WTC11 (cell line): ENCODE measurements around the gene TKFC. TPM values are rescaled to one million over a fixed set of nuclear protein-coding genes. Genes with fewer than 3 reads are reported as not detected.

ENCODE experiments used
- ATAC-seq: fragments of 200-7000 bp; cut with Tn5 transposase; 2 replicates; pipeline ENCODE4 v1.10.0; 2021; ENCODE audit warnings: mild to moderate bottlenecking, moderate library complexity
- CTCF ChIA-PET: fragments of 300-600 bp; sonication (Branson Sonifier 250); formaldehyde crosslinking; loops from one replicate; lab custom pipeline; 2021; ENCODE audit warnings: antibody characterized with exemption; lab: Charles Lee
- POLR2A ChIA-PET: fragments of 350-600 bp; sonication (Branson Sonifier 250); formaldehyde crosslinking; loops from one replicate; lab custom pipeline; 2021; ENCODE audit warnings: antibody characterized with exemption; lab: Charles Lee
- DNase-seq: peaks from one replicate; pipeline ENCODE4 v3.0.0; 2021; ENCODE audit warnings: low spot score
- H3K27ac Mint-ChIP-seq: 2 replicates; pipeline ENCODE4 v1.8.0; 2021; ENCODE audit warnings: mixed read lengths
- H3K27me3 Mint-ChIP-seq: 2 replicates; pipeline ENCODE4 v1.8.0; 2021; ENCODE audit warnings: low read depth, mild to moderate bottlenecking, moderate library complexity, mixed read lengths
- H3K36me3 Mint-ChIP-seq: 2 replicates; pipeline ENCODE4 v1.8.0; 2021; ENCODE audit warnings: mixed read lengths
- H3K4me1 Mint-ChIP-seq: 2 replicates; pipeline ENCODE4 v1.8.0; 2022; ENCODE audit warnings: mixed read lengths
- H3K4me3 Mint-ChIP-seq: 2 replicates; pipeline ENCODE4 v1.8.0; 2021; ENCODE audit warnings: mild to moderate bottlenecking, moderate library complexity, mixed read lengths
- H3K9me3 Mint-ChIP-seq: 2 replicates; pipeline ENCODE4 v1.8.0; 2021; ENCODE audit warnings: mixed read lengths
- ATF1 ChIP-seq: sonication (generic); formaldehyde crosslinking; IDR thresholded peaks from 2 replicates; pipeline ENCODE4 v1.8.1; 2023; ENCODE audit warnings: mild to moderate bottlenecking, moderate library complexity, missing genetic modification reagents
- ATF3 ChIP-seq: sonication (generic); formaldehyde crosslinking; conservative IDR thresholded peaks from 2 replicates; pipeline ENCODE4 v1.8.1; 2022; ENCODE audit warnings: mild to moderate bottlenecking, missing genetic modification reagents
- CBFB ChIP-seq: sonication (generic); formaldehyde crosslinking; IDR thresholded peaks from 2 replicates; pipeline ENCODE4 v1.8.1; 2022; ENCODE audit warnings: mild to moderate bottlenecking, low read depth, missing genetic modification reagents
- E2F5 ChIP-seq: sonication (generic); formaldehyde crosslinking; IDR thresholded peaks from 2 replicates; pipeline ENCODE4 v1.8.1; 2022; ENCODE audit warnings: mild to moderate bottlenecking, moderate library complexity, missing genetic modification reagents
- FOXJ3 ChIP-seq: sonication (generic); formaldehyde crosslinking; IDR thresholded peaks from 2 replicates; pipeline ENCODE4 v1.9.0; 2021; ENCODE audit warnings: missing genetic modification reagents, mild to moderate bottlenecking, borderline replicate concordance
- GABPB1 ChIP-seq: sonication (generic); formaldehyde crosslinking; IDR thresholded peaks from 2 replicates; pipeline ENCODE4 v1.8.1; 2023; ENCODE audit warnings: mild to moderate bottlenecking, missing genetic modification reagents
- GTF2I ChIP-seq: fragments of 250-450 bp; sonication (Bioruptor Pico); conservative IDR thresholded peaks from 2 replicates; pipeline ENCODE4 v1.4.0; 2021; ENCODE audit warnings: mild to moderate bottlenecking
- HMGXB4 ChIP-seq: sonication (generic); formaldehyde crosslinking; IDR thresholded peaks from 2 replicates; pipeline ENCODE4 v1.8.1; 2023; ENCODE audit warnings: mild to moderate bottlenecking, moderate library complexity, missing genetic modification reagents
- NFATC4 ChIP-seq: fragments of 250-450 bp; sonication (Bioruptor Pico); IDR thresholded peaks from 2 replicates; pipeline ENCODE4 v1.9.0; 2021; ENCODE audit warnings: mild to moderate bottlenecking
- NR1H2 ChIP-seq: sonication (generic); formaldehyde crosslinking; IDR thresholded peaks from 2 replicates; pipeline ENCODE4 v1.9.0; 2021; ENCODE audit warnings: mild to moderate bottlenecking, moderate library complexity, missing genetic modification reagents
- OVOL2 ChIP-seq: fragments of 250-450 bp; sonication (Bioruptor Pico); IDR thresholded peaks from 2 replicates; pipeline ENCODE4 v1.9.0; 2021; ENCODE audit warnings: mild to moderate bottlenecking, borderline replicate concordance
- SOX15 ChIP-seq: fragments of 250-450 bp; sonication (Bioruptor Pico); IDR thresholded peaks from 2 replicates; pipeline ENCODE4 v1.9.0; 2021; ENCODE audit warnings: mild to moderate bottlenecking
- STAT6 ChIP-seq: sonication (generic); formaldehyde crosslinking; conservative IDR thresholded peaks from 2 replicates; pipeline ENCODE4 v1.8.1; 2023; ENCODE audit warnings: mild to moderate bottlenecking, low read depth, missing genetic modification reagents, moderate library complexity
- TCF7 ChIP-seq: sonication (generic); formaldehyde crosslinking; IDR thresholded peaks from 2 replicates; pipeline ENCODE4 v1.8.0; 2022; ENCODE audit warnings: mild to moderate bottlenecking, low read depth, missing genetic modification reagents, moderate library complexity
- ZBTB43 ChIP-seq: sonication (generic); formaldehyde crosslinking; IDR thresholded peaks from 2 replicates; pipeline ENCODE4 v1.8.1; 2023; ENCODE audit warnings: mild to moderate bottlenecking, missing genetic modification reagents
- ZMAT4 ChIP-seq: fragments of 250-450 bp; sonication (Bioruptor Pico); IDR thresholded peaks from 2 replicates; pipeline ENCODE4 v1.9.0; 2021; ENCODE audit warnings: mild to moderate bottlenecking
- ZNF396 ChIP-seq: fragments of 250-450 bp; sonication (Bioruptor Pico); IDR thresholded peaks from 2 replicates; pipeline ENCODE4 v1.8.0; 2021; ENCODE audit warnings: mild to moderate bottlenecking, moderate library complexity, borderline replicate concordance
- ZNF416 ChIP-seq: fragments of 250-450 bp; sonication (Bioruptor Pico); IDR thresholded peaks from 2 replicates; pipeline ENCODE4 v1.9.0; 2021; ENCODE audit warnings: mild to moderate bottlenecking, inconsistent platforms
- ZNF512 ChIP-seq: sonication (generic); formaldehyde crosslinking; IDR thresholded peaks from 2 replicates; pipeline ENCODE4 v1.8.1; 2022; ENCODE audit warnings: missing genetic modification reagents, borderline replicate concordance
- total RNA-seq: library from RNA; stranded (reverse); gene quantifications from 3 replicates; pipeline ENCODE4 v1.2.3, GENCODE V29; 2021

TKFC gene
- total RNA-seq, 1 experiment from 2014 or later = 86.8 TPM

- POLR2A ChIA-PET = interaction anchor here (0.9 to 2.2 kb wide), 4 partner anchors 28 to 58 kb away, joined by 3 to 15 read pairs (median 5); partner anchors contain the start of genes CYB561A3, TMEM138, TMEM216 and VWCE
- no peak for DNase-seq
- peak; percentile 70 for TF ChIP-seq GTF2I (CRISPR knock-in tag)
- 0 out of 2 replicates have a peak, but pooled peaks have one; percentile 10 for TF ChIP-seq HMGXB4
- no peak for TF ChIP-seq FOXJ3 (CRISPR knock-in tag)
- TF ChIP-seq ATF3 (CRISPR knock-in tag) = no peak
- no peak for TF ChIP-seq NR1H2 (CRISPR knock-in tag)
- TF ChIP-seq GABPB1 (CRISPR knock-in tag) = no peak
- no peak for TF ChIP-seq TCF7 (CRISPR knock-in tag)
- TF ChIP-seq ZBTB43 (CRISPR knock-in tag) = no peak
- TF ChIP-seq ATF1 (CRISPR knock-in tag) = no peak
- no peak for TF ChIP-seq CBFB (CRISPR knock-in tag)
- no peak for TF ChIP-seq OVOL2 (CRISPR knock-in tag)
- TF ChIP-seq ZNF416 (CRISPR knock-in tag) = no peak
- TF ChIP-seq SOX15 (CRISPR knock-in tag) = no peak
- TF ChIP-seq ZNF396 = no peak
- no peak for TF ChIP-seq NFATC4
- no peak for TF ChIP-seq ZMAT4
- no peak for TF ChIP-seq STAT6
- no peak for TF ChIP-seq ZNF512 (CRISPR knock-in tag)
- 0 out of 2 replicates have a peak, but pooled peaks have one; percentile 29 for TF ChIP-seq E2F5
Measured at GRCh38 chr11:61333550-61334433, 764 bp downstream of the TKFC start.

More at GRCh38 chr11:61333550-61334433, 764 bp downstream of the TKFC start:
- Mint-ChIP-seq H3K4me3 (peak overlapping the region; percentile 98), H3K27me3 (no peaks in the 10 kb centered on the region), H3K36me3 (peaks cover 20% of the 10 kb centered on the region), H3K27ac (peak overlapping the region; percentile 98), H3K4me1 (peaks cover 48% of the 10 kb centered on the region), H3K9me3 (no peaks in the 10 kb centered on the region)
- CTCF ChIA-PET = interaction anchor here (0.7 to 8.1 kb wide), 10 partner anchors 28 to 112 kb away, joined by 3 to 346 read pairs (median 4); partner anchors contain the start of genes CPSF7, CYB561A3, SDHAF2 and TMEM138
- ATAC-seq = no peak
